SKM-1 treated with dmso at 0.1 percent for 144 hours (cell line): Measurements from ENCODE around the gene DPP9.
"Not testable (repeated sequence)": the region's sequence is repeated elsewhere in the genome, so short reads cannot be mapped to it uniquely, and the experiment has no call there.

Experiments used
- DNase-seq: peaks from one replicate; lab custom pipeline; 2025; ENCODE audit not compliant: unreplicated experiment; lab: John Stamatoyannopoulos, UW

The DPP9 gene

GRCh38 chr19:4689403-4689802, 34.2 kb downstream of the DPP9 start:
- no peak for DNase-seq

- DNase-seq = no peak
Observed at GRCh38 chr19:4688587-4688986, 35.1 kb downstream of the DPP9 start.

- no peak for DNase-seq
Observed at GRCh38 chr19:4687396-4687795, 36.2 kb downstream of the DPP9 start.

GRCh38 chr19:4686700-4687099, 36.9 kb downstream of the DPP9 start:
- no peak for DNase-seq

- no peak for DNase-seq
Observed at GRCh38 chr19:4684312-4685095, 39.1 kb downstream of the DPP9 start.

- no peak for DNase-seq
Observed at GRCh38 chr19:4682417-4683200, 41.0 kb downstream of the DPP9 start.

GRCh38 chr19:4680021-4680420, 43.6 kb downstream of the DPP9 start:
- not testable (repeated sequence) for DNase-seq

- no peak for DNase-seq
Observed at GRCh38 chr19:4678881-4679790, 44.5 kb downstream of the DPP9 start.

- peak; percentile 14 for DNase-seq
Observed at GRCh38 chr19:4676955-4677731, 46.5 kb downstream of the DPP9 start.

- no peak for DNase-seq
Observed at GRCh38 chr19:4675346-4675745, 48.3 kb downstream of the DPP9 start.

GRCh38 chr19:4673726-4674125, 49.9 kb downstream of the DPP9 start:
- DNase-seq = no peak

GRCh38 chr19:4673216-4673615, 50.4 kb downstream of the DPP9 start:
- no peak for DNase-seq

- no peak for DNase-seq
Observed at GRCh38 chr19:4671185-4671851, 52.3 kb downstream of the DPP9 start.

GRCh38 chr19:4669723-4670480, 53.7 kb downstream of the DPP9 start, which contains the start of gene MYDGF:
TSS of gene MYDGF (minus strand) at chr19:4670342. CDS start at chr19:4670334, 8 bp downstream.
- peak; percentile 80 for DNase-seq

- DNase-seq = no peak
Observed at GRCh38 chr19:4664642-4665041, 59.0 kb downstream of the DPP9 start.

- DNase-seq = no peak
Observed at GRCh38 chr19:4662812-4663211, 60.8 kb downstream of the DPP9 start.

- no peak for DNase-seq
Observed at GRCh38 chr19:4662020-4662695, 61.5 kb downstream of the DPP9 start.

GRCh38 chr19:4660993-4661392, 62.6 kb downstream of the DPP9 start:
- DNase-seq = no peak
